HL-60/S4 treated with retinoic acid at 250 ng/mL for 4 days and 3 days (cell line): ENCODE data around the gene BPIFB2.
"Not testable (repeated sequence)": the region's sequence is repeated elsewhere in the genome, so short reads cannot be mapped to it uniquely, and the experiment has no call there.

ENCODE experiments used
- in situ Hi-C: fragments of 300-500 bp; cut with MboI; formaldehyde crosslinking; loops from 2 replicates; pipeline ENCODE4 v1.7.0; 2022; ENCODE audit warnings: low sequenced_read_pairs

BPIFB2 gene

DNA sequence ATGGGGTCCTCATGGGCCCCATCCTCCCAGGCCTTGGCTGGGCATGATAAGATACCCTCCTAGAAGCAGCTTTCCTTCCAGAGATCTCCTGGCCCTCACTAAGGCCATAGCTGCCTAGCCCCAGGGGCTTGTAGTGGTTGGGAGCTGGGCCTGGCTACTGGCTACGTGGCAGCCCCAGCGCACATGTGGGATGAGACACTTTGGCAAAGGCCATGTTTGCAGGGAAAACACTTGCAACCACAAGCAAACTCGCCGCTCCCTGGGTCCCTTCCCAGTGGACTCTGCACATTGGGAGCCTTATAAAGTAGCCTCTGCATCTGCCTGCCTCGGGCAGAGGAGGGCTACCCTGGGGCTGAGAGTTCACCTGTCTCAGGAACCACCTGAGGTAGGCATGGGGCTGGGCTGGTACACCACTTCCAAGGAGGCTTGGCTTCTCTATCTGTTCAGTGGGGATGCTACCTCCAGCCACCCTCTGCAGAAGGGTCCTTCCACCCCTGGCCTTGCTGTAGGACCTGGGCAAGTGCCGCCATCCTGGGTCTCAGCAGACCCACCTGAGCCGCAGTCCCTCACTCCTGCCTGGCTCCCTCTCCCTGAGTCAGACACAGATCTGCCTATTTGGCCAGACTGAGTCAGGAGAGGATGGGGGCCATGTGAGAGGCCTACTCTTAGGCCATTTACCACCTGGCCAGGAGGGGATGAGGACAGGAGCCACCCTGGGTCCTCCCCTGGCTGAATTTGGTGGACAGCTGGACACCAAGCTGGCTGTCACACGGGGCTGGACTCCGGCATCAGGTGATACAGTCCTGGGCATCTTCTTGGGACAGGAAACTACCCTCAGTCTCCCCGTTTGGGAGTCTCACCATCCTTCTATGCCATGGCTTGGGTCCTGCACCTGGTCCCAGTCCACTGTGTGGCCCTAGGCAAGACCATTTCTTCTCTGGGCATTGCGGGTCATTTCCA is at the start of gene BPIFB2:
Gene BPIFB2, plus strand, starts transcription at position 329 of the 960 bp plus-strand sequence. CDS start 871 bp downstream, outside the sequence.
- in situ Hi-C loops, result no loop called here

DNA sequence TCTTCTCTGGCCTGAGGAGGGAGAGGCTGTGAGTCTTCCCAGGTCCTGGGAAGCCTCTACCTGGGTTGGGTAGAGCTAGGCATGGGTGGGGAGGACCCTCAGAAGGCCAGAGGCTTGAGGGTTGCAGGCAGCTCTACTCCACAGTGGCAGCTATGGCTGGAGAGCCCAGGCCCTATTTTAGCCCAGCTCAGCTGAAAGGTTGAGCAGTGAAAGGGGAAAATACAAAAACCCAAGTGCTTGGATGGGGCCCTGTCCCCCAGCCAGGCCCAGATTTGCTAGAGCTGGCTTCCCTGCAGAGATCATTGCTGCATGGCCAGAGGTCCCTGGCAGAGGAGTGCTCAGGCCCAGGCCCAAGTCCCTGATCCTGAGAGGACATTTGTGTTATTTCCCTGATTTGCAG is 48.9 kb upstream of the BPIFB2 start:
- in situ Hi-C loops, result no loop called here

DNA sequence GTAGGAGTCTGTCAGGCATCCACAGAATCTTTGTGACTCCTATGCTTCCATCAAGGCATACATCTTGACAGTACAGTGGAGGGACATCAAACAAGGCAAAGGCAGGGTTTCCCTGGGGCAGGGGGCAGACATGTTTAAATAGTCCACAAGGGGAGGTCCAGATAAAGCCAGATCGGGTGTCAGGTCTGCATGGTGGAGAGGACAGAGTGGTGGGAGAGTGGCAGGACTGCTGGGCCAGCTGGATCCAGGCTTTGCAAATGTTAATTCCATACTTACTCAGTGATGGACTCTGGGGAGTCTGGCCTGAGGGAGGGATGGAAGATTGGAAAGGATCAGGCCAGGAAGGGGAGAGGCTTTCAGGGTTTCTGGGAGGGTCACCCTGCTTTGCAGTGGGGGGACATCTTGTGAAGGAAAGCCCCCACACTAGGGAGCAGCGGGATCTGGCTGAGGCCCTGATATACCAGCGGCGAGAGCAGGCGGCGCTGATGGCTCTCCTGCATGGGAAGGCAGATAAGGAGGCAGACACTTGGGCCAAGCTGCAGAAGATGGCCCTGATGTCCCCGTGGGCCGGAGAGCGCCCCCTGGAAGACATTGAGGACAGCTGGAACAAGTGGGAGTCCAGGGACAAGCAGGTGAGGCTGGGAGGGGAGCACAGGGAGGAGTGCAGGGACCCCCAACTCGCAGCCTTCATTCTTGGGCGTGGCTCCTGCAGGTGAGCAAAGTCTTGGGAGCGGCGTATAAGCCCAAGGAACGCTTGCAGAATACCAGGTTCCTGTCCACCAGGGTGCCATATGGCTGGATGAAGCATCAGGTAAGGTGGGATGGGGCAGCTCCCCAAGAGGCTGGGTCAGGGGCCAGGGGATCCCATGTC is 47.9 kb upstream of the BPIFB2 start:
- in situ Hi-C loops, result no loop called here

DNA sequence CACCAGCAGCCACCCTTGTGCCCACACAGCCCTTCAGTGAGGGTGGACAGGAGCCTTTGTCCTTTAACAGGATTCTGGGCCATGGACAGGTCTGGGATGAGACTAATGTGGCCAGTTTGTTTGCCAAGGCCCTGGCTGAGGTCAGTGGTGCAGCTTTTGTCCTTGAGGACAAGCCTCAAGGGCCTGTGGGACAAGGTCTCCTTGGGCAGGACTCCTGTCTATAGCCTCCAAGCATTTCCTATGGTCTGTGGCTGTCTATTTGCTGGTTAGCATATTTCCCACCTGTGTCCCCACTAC is 47.3 kb upstream of the BPIFB2 start:
- in situ Hi-C loops, result no loop called here

DNA sequence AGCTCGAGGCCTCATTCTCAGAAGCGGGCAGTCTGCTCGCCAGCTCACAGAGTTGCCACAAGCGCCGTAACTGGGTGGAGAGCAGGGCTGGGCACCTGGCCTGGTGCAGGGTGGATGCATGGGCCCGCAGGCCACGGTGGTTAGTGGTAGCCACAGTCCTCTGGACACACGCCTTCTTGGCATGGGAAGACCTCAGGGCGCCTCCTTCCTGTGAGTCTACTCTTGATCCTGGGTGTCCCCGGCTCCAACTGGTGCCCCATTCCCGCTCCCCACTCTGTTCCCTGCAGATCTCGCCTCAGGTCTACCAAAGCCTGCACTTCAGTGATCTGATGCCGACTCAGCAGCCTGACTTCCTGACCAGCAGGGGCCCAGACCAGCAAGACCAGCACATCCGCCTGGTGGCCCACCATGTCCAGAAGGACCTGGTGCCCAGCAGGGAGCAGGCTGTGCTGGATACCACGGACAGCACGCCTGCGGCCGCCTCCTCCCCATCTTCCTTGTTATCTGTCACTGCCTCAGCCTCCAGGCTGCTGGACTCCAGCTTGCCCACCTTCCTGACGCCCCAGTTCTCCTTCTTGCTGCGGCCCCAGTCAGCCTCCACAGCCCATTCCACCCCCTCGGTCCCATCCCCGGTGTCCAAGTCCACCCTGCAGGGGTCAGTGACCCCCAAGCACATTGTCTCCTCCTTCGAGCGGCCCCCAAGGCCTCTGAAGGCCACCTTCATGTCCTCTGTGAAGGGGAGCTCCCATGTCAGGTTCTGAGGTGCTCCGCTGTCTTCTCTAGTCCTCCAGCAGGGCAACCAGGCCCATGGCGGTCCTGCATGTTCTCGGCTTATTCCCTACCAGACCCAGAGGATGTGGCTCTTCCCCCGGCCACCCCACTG is 46.4 kb upstream of the BPIFB2 start:
- in situ Hi-C loops, result no loop called here

GRCh38 chr20:32962053-32962452 is 45.5 kb upstream of the BPIFB2 start:
- in situ Hi-C loops, result no loop called here

- in situ Hi-C loops, result not testable (repeated sequence)
These were observed 44.9 kb upstream of the BPIFB2 start for GRCh38 chr20:32962646-32963045.

- in situ Hi-C loops, result no loop called here
These were observed 44.3 kb upstream of the BPIFB2 start for GRCh38 chr20:32963176-32963575.

DNA sequence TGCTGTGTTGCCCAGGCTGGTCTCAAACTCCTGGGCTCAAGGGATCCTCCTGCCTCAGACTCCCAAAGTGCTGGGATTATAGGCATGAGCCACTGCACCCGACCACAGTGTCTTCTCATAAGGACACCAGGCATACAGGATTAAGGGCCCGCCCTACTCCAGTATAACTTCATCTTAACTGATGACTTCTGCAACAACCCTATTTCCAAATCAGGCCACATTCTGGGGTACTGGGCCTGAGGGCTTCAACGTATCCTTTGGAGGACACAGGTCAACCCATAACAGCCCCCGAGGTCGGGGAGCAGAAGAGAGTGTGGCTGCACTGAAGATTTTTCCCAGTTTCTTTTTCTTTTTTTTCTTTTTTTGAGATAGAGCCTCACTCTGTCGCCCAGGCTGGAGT is 42.9 kb upstream of the BPIFB2 start:
- in situ Hi-C loops, result no loop called here

DNA sequence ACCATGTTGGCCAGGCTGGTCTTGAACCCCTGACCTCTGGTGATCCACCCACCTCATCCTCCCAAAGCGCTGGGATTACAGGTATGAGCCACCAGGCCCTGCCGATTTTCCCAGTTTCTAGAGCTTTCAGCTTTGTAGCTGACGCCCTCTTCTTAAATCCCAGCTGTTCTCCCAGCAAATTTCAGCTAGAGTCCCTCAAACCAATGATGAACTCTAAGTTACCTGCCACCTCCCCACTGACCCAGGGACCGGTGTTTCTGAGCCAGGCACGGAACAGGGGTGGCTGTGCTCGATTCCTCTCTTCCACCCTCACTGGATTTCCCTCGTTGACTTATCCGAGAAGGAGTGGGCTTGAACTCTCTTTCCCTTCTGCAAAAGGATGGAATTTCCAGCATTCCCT is 42.4 kb upstream of the BPIFB2 start:
- in situ Hi-C loops, result no loop called here

DNA sequence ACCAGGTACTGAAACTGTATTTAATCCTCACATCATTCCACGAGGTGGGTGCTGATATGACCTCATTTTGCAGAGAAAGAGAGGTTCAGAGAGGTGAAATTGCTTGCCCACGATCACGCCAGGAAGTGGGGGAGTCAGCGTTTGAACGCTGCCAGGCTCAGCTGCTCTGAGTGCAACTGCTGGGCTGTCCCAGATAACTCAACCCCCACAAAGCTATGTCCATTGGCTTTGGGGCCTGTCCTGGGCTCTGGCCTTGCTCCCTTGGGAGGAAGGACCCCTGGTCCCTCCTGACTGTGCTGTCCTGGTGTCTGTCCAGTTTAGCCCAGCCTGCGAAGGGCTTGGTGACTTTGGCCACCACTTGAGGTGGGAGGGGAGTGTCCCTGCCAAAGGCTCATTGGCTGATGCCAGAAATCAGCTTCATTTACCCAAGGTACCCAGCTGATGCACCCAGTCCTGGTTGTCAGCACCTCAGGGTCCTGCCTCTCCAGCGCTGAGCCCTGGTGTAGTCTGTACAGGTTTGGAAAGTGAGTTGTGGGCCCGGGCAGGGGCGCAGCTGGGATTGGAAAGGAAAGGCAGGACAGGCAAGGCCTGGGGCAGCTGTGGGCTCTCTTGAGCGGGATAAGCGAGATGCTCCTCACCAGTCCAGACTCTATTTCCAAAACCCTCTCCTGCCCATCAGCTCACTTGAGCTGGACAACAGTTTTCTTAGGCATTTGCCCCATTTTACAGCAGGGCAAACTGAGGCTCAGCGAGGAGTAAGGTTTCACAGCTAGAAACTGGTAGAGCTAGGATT is 41.7 kb upstream of the BPIFB2 start:
- in situ Hi-C loops, result no loop called here

- in situ Hi-C loops, result no loop called here
These were observed 41.1 kb upstream of the BPIFB2 start for GRCh38 chr20:32966382-32966781.

DNA sequence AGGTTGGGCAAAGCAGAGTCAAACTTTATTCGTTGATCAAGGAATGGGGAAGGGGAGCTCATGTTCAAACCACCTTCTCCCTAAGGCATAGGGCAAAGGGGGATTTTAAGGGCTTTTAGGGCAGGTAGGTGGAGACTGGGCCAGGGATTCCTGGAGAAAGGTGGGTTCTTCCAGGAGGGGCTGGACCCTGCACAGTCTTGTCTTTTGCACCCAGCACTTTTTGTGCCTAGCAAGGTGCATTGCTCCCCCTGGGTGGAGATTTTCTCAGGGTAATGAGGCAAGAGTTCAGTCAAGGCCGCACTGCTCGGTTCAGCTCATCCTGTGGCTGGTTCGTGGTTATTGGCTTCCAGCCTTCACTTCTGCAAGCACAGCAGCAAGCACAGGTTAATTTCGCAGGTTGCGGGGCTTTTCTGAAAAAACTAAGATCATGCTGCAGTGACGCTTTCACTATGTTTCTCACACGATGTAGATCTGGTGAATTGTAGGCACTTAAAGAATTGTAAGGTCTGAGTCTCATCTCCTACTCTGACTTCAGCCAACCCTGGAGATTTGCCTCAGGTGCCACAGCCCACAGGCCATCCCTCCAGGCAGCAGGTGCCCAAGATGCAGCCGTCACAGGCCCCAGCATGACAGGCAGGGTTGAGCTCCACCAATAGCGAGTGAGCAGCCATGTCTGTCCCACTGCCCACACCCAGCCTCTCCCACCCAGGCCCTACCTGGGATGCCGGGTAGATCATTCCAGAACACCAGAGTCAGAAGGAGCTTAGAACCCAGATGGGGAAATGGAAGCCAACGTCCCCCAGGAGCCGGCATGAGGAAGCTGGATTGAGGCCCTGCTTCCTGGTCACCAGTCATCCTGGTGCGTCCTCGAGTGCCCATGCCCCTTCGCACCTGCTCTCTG is 40.4 kb upstream of the BPIFB2 start:
- in situ Hi-C loops, result no loop called here

DNA sequence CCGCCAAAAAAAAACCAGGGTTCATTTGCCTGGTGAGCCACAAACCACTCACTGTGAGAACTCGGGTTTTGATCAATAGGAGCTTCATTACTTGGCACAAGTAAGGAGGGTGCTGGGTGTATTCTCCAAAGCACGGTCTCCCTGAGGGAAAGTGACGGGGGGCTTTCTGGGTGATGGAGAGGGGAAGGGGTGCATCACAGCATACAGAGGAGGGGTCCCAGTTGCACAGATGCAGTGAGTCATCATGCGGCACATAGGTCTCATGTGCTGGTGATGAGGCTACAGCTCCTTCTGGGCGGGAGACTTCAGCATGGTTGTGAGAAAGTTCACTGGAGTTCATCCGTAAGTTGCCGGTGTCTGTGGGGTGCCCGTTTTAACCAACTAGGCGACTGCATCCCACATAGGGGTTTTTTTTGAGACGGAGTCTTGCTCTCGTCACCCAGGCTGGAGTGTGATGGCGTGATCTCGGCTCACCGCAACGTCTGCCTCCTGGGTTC is 39.5 kb upstream of the BPIFB2 start:
- in situ Hi-C loops, result no loop called here

GRCh38 chr20:32968478-32969241 is 38.8 kb upstream of the BPIFB2 start:
- in situ Hi-C loops, result no loop called here

DNA sequence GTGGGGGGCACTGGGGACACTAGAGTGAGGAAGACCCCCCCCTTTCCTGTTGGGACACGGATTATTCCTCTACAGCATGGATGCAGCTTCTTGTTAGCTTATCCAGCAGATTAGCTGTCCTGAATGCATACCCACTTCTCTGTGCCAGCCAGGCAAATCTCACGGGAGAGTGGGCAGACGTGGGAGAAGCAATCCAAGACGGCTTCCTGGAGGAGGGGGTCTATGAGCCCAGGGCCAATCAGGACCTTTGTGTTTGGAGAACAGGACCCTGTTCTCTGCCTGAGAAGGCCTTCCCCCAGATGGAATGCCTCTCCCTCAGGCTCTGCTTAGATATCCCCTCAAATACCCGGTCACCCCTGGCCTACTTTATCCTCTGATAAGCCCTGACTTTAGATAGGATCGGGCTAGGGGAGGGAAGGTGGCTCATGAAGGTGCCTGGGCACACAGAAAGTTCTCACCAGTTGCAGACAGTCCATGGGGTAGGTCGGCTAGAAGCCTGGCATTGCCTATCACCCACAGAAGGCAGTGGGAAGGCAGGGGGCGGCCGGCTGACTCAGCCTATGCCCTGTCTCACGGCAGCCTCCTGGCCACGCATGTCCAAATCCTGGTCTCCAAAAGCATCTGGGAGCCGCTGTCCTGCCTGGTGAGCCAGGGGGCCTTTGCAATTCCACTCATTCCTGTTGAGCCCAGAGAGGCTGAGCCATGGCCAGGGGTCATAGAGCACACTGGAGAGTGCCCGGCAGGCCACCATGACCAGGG is 38.0 kb upstream of the BPIFB2 start:
- in situ Hi-C loops, result no loop called here
